PC-3 (cell line): ENCODE results near the gene C2CD5.

ENCODE experiments used
- EZH2 ChIP-seq: fragments of 300-600 bp; sonication (generic); IDR thresholded peaks from one replicate; pipeline ENCODE4 v1.6.1; 2017; ENCODE audit warnings: antibody characterized with exemption, mild to moderate bottlenecking, low read length; ENCODE audit not compliant: unreplicated experiment
- EZH2phosphoT487 ChIP-seq: fragments of 300-600 bp; sonication (generic); IDR thresholded peaks from 2 replicates; pipeline ENCODE4 v1.6.1; 2018; ENCODE audit warnings: mild to moderate bottlenecking, antibody characterized with exemption, low read length, borderline replicate concordance
- TF ChIP-seq, protein P1 (sequence below): fragments of 300-600 bp; sonication (generic); conservative IDR thresholded peaks from 2 replicates; pipeline ENCODE4 v1.5.1; 2017; ENCODE audit warnings: antibody characterized with exemption, low read depth, mild to moderate bottlenecking, low read length

GRCh38 chr12:22476133-22476532 lies 68.2 kb downstream of the C2CD5 start:
- TF ChIP-seq, protein P1, sequence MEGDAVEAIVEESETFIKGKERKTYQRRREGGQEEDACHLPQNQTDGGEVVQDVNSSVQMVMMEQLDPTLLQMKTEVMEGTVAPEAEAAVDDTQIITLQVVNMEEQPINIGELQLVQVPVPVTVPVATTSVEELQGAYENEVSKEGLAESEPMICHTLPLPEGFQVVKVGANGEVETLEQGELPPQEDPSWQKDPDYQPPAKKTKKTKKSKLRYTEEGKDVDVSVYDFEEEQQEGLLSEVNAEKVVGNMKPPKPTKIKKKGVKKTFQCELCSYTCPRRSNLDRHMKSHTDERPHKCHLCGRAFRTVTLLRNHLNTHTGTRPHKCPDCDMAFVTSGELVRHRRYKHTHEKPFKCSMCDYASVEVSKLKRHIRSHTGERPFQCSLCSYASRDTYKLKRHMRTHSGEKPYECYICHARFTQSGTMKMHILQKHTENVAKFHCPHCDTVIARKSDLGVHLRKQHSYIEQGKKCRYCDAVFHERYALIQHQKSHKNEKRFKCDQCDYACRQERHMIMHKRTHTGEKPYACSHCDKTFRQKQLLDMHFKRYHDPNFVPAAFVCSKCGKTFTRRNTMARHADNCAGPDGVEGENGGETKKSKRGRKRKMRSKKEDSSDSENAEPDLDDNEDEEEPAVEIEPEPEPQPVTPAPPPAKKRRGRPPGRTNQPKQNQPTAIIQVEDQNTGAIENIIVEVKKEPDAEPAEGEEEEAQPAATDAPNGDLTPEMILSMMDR: no peak
- TF ChIP-seq EZH2phosphoT487 (no peak), EZH2 (no peak)
